Smooth muscle cell (in vitro differentiated cells): ENCODE results near the gene ZNF581. TPM values are rescaled to one million over a fixed set of nuclear protein-coding genes. Genes with fewer than 3 reads are reported as not detected.

Source experiments
- DNase-seq: peaks from one replicate; lab custom pipeline; 2025; ENCODE audit not compliant: unreplicated experiment; lab: John Stamatoyannopoulos, UW
- H2AFZ ChIP-seq: fragments of 200-600 bp; sonication (generic); 2 replicates; pipeline ENCODE4 v1.6.0; 2016; ENCODE audit warnings: antibody characterized with exemption, low read depth, mild to moderate bottlenecking
- H3F3A ChIP-seq: fragments of 200-600 bp; sonication (generic); 2 replicates; pipeline ENCODE4 v1.6.0; 2017; ENCODE audit warnings: antibody characterized with exemption, low read depth
- H3K27ac ChIP-seq: fragments of 200-600 bp; sonication (generic); 2 replicates; pipeline ENCODE4 v1.5.1; 2016; ENCODE audit warnings: low read depth, mild to moderate bottlenecking
- H3K27me3 ChIP-seq: fragments of 200-600 bp; sonication (generic); 2 replicates; pipeline ENCODE4 v1.6.1; 2016; ENCODE audit warnings: low read depth, mild to moderate bottlenecking
- H3K36me3 ChIP-seq: fragments of 200-600 bp; sonication (generic); 2 replicates; pipeline ENCODE4 v1.5.1; 2016; ENCODE audit warnings: low read depth
- H3K4me1 ChIP-seq: fragments of 200-600 bp; sonication (generic); 2 replicates; pipeline ENCODE4 v1.5.1; 2016; ENCODE audit warnings: low read depth
- H3K4me2 ChIP-seq: fragments of 200-600 bp; sonication (generic); 2 replicates; pipeline ENCODE4 v1.6.0; 2016; ENCODE audit warnings: mild to moderate bottlenecking
- H3K4me3 ChIP-seq: fragments of 200-600 bp; sonication (generic); 2 replicates; pipeline ENCODE4 v1.5.1; 2016; ENCODE audit warnings: mild to moderate bottlenecking
- H3K79me2 ChIP-seq: fragments of 200-600 bp; sonication (generic); 2 replicates; pipeline ENCODE4 v1.6.0; 2016; ENCODE audit warnings: low read depth, mild to moderate bottlenecking
- H3K9ac ChIP-seq: fragments of 200-600 bp; sonication (generic); 2 replicates; pipeline ENCODE4 v1.6.0; 2016; ENCODE audit warnings: low read depth
- H3K9me3 ChIP-seq: fragments of 200-600 bp; sonication (generic); replicated peaks from 2 replicates; pipeline ENCODE4 v1.5.1; 2016; ENCODE audit warnings: low read depth
- H4K20me1 ChIP-seq: fragments of 200-600 bp; sonication (generic); 2 replicates; pipeline ENCODE4 v1.6.0; 2016; ENCODE audit warnings: low read depth
- WGBS: methylation state at CpG from one replicate; pipeline ENCODE4 v1.1.7; 2016; ENCODE audit warnings: low lambda C conversion rate; 5-methylcytosine and 5-hydroxymethylcytosine counted together
- polyA plus RNA-seq: library from polyadenylated mRNA; unstranded; fragments of >200 nt; fragmentation: Nextera tagmentation; extraction: Ambion mirVana; gene quantifications from 2 replicates; pipeline ENCODE4 v1.2.1, GENCODE V29; 2016
- total RNA-seq: library from RNA; depleted of rRNA; stranded (reverse); fragments of >200 nt; gene quantifications from 2 replicates; pipeline ENCODE4 v1.2.3, GENCODE V29; 2014
- TF ChIP-seq, protein P1 (sequence below): fragments of 200-600 bp; sonication (generic); IDR thresholded peaks from 2 replicates; pipeline ENCODE4 v1.5.1; 2017; ENCODE audit warnings: borderline replicate concordance, mild to moderate bottlenecking, antibody characterized with exemption; ENCODE audit not compliant: insufficient read depth, poor library complexity, severe bottlenecking

The ZNF581 gene
- total and polyA plus RNA-seq, 2 experiments from 2014 or later: 10.0 to 21.4 TPM

- H3F3A ChIP-seq: peaks cover 12% of the 10 kb centered on the region
- peaks cover 8% of the 10 kb centered on the region for H4K20me1 ChIP-seq
- no peaks in the 10 kb centered on the region for H3K9me3 ChIP-seq
- no peaks in the 10 kb centered on the region for H3K79me2 ChIP-seq
- peak overlapping the region; percentile 91 for H3K9ac ChIP-seq
- peak overlapping the region; percentile 63 for H3K4me3 ChIP-seq
- no peak for DNase-seq
- TF ChIP-seq, protein P1, sequence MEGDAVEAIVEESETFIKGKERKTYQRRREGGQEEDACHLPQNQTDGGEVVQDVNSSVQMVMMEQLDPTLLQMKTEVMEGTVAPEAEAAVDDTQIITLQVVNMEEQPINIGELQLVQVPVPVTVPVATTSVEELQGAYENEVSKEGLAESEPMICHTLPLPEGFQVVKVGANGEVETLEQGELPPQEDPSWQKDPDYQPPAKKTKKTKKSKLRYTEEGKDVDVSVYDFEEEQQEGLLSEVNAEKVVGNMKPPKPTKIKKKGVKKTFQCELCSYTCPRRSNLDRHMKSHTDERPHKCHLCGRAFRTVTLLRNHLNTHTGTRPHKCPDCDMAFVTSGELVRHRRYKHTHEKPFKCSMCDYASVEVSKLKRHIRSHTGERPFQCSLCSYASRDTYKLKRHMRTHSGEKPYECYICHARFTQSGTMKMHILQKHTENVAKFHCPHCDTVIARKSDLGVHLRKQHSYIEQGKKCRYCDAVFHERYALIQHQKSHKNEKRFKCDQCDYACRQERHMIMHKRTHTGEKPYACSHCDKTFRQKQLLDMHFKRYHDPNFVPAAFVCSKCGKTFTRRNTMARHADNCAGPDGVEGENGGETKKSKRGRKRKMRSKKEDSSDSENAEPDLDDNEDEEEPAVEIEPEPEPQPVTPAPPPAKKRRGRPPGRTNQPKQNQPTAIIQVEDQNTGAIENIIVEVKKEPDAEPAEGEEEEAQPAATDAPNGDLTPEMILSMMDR: no peak
- peak overlapping the region; percentile 96 for H2AFZ ChIP-seq
- WGBS: 70% methylated on average over 10 of the region's 11 CpGs
- H3K4me2 ChIP-seq: peak overlapping the region; percentile 97
- no peaks in the 10 kb centered on the region for H3K4me1 ChIP-seq
- no peaks in the 10 kb centered on the region for H3K27me3 ChIP-seq
- H3K36me3 ChIP-seq: no peaks in the 10 kb centered on the region
- H3K27ac ChIP-seq: peak overlapping the region; percentile 92
Observed at GRCh38 chr19:55625004-55625326, 18.5 kb upstream of the ZNF581 start.

DNA sequence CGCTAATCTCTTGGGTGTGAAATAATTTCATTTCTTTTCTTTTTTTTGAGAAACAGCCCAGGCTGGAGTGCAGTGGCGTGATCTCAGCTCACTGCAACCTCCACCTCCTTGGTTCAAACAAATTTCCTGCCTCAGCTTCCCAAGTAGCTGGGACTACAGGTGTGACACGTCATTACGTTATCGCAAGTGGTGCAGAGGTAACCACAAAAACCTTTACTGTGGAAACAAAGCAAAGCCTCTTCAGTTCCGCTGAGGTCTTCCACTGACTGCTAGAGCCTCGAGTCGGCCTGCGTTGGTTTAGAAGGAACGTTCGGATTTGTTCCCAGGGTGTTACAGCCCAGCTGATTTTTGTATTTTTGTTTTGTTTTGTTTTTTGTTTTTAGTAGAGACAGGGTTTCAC lies 17.1 kb upstream of the ZNF581 start:
- Histone ChIP-seq H3K9me3 (no peaks in the 10 kb centered on the region), H3K9ac (no peak overlapping the region), H3K4me3 (no peak overlapping the region), H3F3A (peaks cover 8% of the 10 kb centered on the region), H3K4me1 (no peaks in the 10 kb centered on the region), H2AFZ (no peak overlapping the region), H3K36me3 (no peaks in the 10 kb centered on the region), H3K27me3 (no peaks in the 10 kb centered on the region), H3K27ac (no peak overlapping the region), H3K79me2 (no peaks in the 10 kb centered on the region), H4K20me1 (peaks cover 8% of the 10 kb centered on the region), H3K4me2 (no peak overlapping the region)
- 94% methylated on average over 11 of the region's 11 CpGs for WGBS
- no peak for DNase-seq
- TF ChIP-seq, protein P1: no peak

GRCh38 chr19:55632463-55632834 lies 11.0 kb upstream of the ZNF581 start:
- H3K27ac ChIP-seq: no peak overlapping the region
- 38% methylated on average over 3 of the region's 3 CpGs for WGBS
- no peaks in the 10 kb centered on the region for H3K9me3 ChIP-seq
- TF ChIP-seq, protein P1: peak; percentile 79
- peaks cover 10% of the 10 kb centered on the region for H3F3A ChIP-seq
- H3K27me3 ChIP-seq: no peaks in the 10 kb centered on the region
- H3K36me3 ChIP-seq: no peaks in the 10 kb centered on the region
- H3K4me1 ChIP-seq: peaks cover 8% of the 10 kb centered on the region
- H3K4me3 ChIP-seq: no peak overlapping the region
- no peaks in the 10 kb centered on the region for H4K20me1 ChIP-seq
- H3K79me2 ChIP-seq: peaks cover 24% of the 10 kb centered on the region
- no peak overlapping the region for H3K9ac ChIP-seq
- no peak overlapping the region for H3K4me2 ChIP-seq
- peak overlapping the region; percentile 90 for H2AFZ ChIP-seq
- DNase-seq: peak; percentile 56

DNA sequence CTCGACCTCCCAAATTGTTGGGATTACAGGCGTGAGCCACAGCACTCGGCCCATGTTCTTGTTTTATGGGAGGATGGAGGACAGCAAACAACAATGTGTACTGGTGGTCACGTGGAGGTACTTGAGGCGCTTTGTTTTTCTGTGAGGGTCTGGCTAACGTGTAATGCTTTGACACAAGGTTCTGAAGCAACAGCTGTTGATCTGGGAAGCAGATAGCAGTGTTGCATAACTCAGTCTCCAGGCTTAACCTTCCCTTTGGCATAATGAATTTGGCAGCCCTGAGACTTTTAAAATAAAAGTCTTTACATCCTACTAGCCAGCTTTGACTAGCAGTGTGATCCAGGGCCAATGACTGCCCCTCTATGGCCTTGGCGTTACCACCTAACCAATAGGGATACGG lies 9.6 kb upstream of the ZNF581 start:
- peaks cover 15% of the 10 kb centered on the region for H3F3A ChIP-seq
- no peak overlapping the region for H3K4me3 ChIP-seq
- peaks cover 8% of the 10 kb centered on the region for H3K4me1 ChIP-seq
- H3K27me3 ChIP-seq: no peaks in the 10 kb centered on the region
- 86% methylated on average over 8 of the region's 8 CpGs for WGBS
- no peak overlapping the region for H3K4me2 ChIP-seq
- no peak overlapping the region for H3K27ac ChIP-seq
- H4K20me1 ChIP-seq: no peaks in the 10 kb centered on the region
- DNase-seq: no peak
- no peaks in the 10 kb centered on the region for H3K9me3 ChIP-seq
- no peak overlapping the region for H3K9ac ChIP-seq
- H3K36me3 ChIP-seq: no peaks in the 10 kb centered on the region
- H2AFZ ChIP-seq: peak overlapping the region; percentile 41
- H3K79me2 ChIP-seq: peaks cover 36% of the 10 kb centered on the region
- TF ChIP-seq, protein P1: no peak
